Fibroblast of the conjunctiva (primary cell): ENCODE results near the gene LMO3.

Experiments used
- DNase-seq: peaks from one replicate; pipeline ENCODE4 v3.0.0-alpha.2; 2010; ENCODE audit warnings: low read depth

LMO3 gene

DNA sequence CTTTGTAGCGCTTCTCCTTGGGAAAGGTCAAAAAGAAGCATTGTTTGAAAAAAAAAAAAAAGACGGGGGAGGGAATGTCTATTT lies at the start of gene LMO3:
Gene LMO3, minus strand, starts transcription at position 46 of the 84 bp plus-strand sequence. CDS start 5,302 bp downstream, outside the sequence.
- no peak for DNase-seq

DNA sequence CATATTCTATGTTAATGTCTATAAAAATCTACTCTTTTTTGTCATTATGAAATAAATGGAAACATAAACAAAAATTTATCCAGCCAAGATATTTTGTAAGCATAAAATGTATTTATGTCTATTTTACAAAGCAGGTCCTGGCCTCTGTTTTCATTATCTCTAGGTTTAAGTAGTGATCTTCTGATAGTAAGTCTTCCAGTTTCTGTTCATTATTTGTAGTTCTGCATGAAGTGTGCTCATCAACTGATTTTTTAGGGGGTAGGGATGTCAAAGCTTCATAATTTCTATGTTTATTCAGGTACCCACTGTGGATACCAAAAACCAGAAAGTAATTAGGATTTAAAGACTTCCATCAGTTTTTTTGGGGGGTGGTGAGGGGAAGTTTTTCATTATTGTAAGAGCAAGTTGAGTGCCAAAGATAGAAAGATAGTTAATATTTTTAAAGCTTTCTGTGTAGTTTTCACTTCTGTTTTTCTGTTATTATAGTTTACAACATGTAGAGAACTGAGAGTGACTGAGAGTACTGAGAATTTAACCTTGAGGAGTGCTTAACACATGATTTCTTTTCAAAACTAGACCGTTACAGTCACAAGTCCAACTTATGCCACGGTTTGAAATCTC lies 30.6 kb upstream of the LMO3 start:
- DNase-seq = no peak

DNA sequence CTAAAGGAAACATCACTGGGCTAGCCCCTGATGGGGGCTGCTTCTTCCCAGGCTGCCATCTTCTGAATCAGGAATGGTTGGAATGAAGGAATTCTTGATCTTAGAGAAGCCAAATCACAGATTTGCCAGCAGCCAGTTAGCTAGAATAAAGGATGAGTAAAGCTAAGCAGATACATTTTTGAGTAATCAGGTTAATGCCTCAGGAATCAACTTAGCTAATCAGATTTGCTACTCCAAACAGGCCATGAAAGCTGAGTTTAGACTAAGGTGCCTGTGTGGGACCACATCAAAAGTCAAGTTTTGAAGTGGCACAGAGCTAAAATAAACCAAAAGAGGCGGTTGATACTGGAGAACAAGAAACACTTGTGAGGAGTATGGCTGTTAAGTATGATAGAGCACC lies 28.8 kb upstream of the LMO3 start:
- DNase-seq = no peak

DNA sequence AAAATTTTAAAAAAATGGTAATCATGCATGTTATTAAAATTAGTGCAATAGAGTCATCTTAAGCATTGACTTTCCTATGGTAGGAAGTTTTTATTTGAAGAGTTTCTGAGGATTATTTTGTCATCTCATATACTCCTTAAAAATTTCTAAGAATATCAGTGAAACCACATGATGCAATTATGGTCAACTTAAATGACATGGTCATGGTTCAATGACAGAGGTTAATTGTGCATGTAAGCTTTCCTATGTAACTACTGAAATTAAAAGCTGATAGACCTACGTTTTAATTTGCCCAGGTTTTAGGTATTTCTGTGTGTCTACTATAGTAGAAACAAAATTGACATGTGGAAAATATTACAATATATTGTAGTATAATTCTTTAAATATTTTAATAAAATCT lies 21.0 kb upstream of the LMO3 start:
- DNase-seq = no peak

DNA sequence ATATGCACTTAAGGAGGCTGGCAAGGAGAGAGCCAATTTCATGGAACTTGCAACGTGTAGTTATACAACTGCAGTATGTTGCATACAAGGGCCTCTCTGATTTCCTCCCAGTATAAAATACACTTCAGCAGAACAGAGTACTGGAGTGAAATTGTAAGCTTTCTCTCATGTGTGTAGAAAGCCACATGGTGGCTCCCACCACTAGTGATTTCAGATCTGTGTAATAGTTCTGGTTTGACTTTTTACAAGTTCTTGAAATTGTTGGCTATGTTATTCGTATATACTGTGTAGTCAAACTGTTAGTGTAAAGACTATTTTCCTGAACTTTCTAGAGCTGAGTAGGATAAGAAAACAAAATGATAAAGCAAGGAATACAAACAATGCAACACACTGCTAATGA lies 16.4 kb upstream of the LMO3 start:
- no peak for DNase-seq

- DNase-seq = no peak
These were observed 13.6 kb upstream of the LMO3 start for GRCh38 chr12:16619537-16619936.

GRCh38 chr12:16618256-16618655 lies 12.3 kb upstream of the LMO3 start:
- no peak for DNase-seq

DNA sequence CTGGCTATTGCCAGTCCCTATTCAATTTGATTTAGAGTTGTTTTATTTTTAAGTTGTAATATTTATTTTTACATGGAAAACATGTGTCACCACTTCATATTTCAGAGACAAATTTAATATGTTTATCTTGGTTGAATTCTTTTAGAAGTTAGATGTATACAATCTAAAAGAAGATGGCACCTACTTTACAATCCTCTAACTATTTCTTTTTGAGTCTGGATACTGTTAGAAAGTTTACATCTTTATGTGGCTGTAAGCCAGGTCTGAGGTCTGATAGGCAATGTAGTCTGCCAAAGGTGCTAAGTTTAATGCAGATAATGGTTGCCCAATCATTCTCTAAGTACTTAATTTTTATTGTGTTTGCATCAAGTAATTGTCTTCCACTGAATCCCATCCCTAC lies 7.2 kb upstream of the LMO3 start:
- no peak for DNase-seq

DNA sequence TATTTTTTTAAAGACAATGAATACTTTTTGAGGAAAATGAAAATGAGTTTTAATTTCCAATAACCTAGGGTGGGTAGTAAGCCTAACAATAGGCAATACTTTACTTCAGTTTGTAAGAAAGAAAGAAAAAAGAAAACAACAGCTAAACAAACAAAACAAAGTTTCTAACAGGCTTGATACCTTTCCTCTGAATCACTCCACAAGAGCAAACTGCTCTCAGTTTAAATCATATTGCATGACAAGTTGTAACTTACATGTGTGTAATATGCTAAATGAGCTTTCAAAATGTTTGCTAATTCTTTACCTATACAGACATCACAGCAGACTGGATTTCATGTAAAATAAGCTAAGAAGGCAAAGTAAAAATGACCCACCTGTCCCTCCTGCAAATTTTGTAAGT lies 6.7 kb upstream of the LMO3 start:
- DNase-seq = no peak

DNA sequence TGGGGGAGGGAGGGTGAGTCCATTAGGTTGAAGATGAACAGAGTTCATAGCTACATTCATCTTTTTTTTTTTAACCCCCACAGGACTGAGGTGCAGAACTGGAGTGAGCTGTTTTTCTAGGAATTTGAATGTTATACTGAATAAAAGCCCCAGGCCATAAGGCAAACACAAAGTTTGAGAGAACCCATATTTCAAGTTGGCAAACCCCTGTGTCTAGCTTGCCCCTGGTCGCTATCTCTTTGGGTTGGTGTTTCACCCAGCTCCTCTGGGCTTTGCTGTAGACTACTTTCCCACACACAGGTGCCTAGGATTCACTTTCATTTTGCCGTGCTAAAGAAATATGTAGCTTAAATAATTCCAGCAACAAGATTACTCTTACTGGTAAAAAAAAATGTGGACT lies 5.2 kb upstream of the LMO3 start:
- no peak for DNase-seq

- DNase-seq = no peak
These were observed 4.8 kb upstream of the LMO3 start for GRCh38 chr12:16610743-16611142.

- no peak for DNase-seq
These were observed 4.1 kb upstream of the LMO3 start for GRCh38 chr12:16610001-16610585.

DNA sequence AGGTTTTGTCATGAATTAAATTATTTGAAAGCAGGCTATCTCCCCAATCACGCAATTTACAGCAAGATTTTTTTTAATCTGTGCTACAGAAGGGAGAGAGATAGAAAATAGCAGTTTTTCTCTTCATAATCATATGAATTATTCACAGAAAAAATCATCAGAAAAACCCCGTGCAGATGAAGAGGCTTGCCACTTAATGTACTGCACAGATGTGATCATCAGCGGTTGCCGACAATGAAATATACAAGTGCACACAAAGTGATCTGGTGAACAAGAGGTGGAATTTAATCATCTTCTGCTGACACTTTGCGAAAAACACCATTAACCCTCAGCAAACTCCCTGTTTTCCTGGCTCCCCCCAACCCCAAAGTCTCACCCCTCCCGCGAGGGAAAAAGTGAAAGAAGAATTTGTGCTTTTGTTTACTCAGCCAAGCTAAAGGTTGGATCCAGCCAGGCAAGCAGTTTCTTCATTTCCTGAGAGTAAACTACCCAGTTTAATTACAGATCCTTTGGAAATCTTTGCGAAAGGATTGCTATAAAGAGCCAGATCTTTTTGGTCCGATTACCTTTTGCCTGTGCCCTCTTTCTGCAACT lies 3.1 kb upstream of the LMO3 start:
- no peak for DNase-seq

GRCh38 chr12:16607906-16608775 lies 2.2 kb upstream of the LMO3 start:
- no peak for DNase-seq

- DNase-seq = no peak
These were observed 1.0 kb upstream of the LMO3 start for GRCh38 chr12:16606991-16607390.

- no peak for DNase-seq
These were observed 363 bp upstream of the LMO3 start for GRCh38 chr12:16606201-16606849.

GRCh38 chr12:16605642-16606116 lies 283 bp downstream of the LMO3 start:
- DNase-seq = no peak

DNA sequence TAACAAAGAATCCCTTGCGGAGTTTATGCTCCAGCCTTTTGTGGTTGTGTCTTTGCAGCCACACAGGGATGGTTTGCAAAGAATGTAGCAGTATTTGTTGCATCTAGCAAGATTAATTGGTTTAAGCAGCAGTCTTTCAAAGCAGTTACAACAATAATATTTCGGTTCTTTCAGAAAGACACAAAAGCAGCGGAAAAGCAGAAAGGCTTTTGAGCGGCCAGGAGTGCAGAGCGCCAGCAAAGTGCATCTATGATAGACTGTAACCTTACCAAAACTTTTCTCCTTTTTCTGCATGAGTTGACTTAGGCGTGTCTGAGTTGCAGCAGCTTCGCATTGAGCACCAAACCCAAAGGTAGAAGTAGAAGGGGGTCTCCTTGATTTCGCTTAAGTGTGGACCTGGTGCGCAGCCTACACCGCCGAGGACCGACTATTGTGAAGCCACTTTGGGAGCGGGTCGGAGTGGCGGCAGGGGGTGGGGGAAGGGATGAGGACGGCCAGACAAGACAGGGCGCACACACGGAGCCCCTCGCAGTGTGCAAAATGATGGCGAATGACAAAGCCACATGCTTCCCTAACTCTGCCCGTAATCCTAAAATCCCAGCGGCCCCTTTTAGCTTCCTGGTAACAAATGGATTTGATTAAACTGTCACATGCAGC lies 1.2 kb downstream of the LMO3 start:
- no peak for DNase-seq

GRCh38 chr12:16603916-16604575 lies 1.9 kb downstream of the LMO3 start:
- DNase-seq = no peak

DNA sequence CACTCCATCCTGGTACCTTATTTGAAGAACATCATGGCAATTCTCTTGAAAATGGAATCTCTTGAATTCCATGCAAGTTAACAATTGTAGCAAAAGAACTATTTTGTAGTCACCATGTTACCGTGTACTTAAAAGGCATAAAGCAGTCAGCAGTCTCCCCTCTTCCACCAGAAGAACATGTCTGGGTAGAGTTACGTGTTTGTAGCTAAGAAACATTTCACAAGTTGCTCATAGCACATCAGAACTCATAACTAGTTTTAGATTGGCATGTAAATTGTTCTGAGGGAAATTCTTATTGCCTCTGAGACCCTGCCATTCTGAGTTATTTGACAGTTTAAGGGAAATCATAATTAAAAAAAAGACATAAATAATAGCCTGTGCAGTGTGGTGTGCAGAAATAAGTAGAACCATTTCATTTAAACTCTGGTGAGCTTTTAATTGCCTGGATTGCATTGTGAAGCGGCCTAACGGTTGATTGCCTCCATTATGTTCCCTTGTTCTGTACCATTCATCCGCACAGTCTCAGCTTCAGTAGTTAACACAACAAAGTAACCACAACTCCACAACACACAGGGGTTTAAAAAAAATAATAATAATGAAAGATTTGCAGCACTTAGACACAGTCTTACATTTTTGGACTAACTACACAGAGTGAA lies 2.6 kb downstream of the LMO3 start:
- DNase-seq = no peak

- no peak for DNase-seq
These were observed 3.5 kb downstream of the LMO3 start for GRCh38 chr12:16602412-16602811.
